ENCODE data around the gene TICAM1. TPM values are rescaled to one million over a fixed set of nuclear protein-coding genes. Genes with fewer than 3 reads are reported as not detected.

Gene TICAM1
- total and polyA plus RNA-seq, 2 of the 8 experiments (the other 6 are each of a cell fraction or from before 2014, with no cell fraction given): 0.41 to 0.65 TPM

DNA sequence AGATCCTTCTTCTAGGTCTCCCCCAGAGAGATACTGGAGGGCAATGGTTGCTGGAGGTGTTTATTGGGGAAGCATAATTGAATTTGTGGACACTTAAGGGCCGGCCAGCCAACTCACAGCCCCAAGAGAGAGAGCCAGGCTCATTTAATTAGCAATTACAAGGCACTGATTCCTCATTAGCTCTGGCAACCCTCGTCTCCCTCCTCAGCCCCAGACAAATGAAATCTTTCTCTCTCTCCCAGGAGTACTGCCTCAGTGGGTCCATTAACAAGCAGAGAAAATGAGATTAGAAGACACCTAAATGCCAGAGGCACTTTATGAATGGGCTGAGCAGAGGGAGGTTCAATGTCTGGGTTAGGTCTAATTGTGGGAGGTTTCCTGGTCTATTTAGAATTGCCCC is 58.9 kb downstream of the TICAM1 start:
- ChIA-PET CTCF (ENCODE audit: partially characterized antibody) (interaction anchor here (0.9 to 1.8 kb wide), 2 partner anchors 10 to 40 kb away, joined by 3 to 5 read pairs; no protein-coding TSS in a partner anchor), POLR2A (ENCODE audit: partially characterized antibody) (interaction anchor here (1.0 to 1.1 kb wide), 2 partner anchors 10 to 18 kb away, joined by 3 read pairs; no protein-coding TSS in a partner anchor)
- Histone ChIP-seq H3K4ac (replicated peaks; ENCODE audit: insufficient read length, low read depth, low read length) (no peak overlapping the region), H4K8ac (ENCODE audit: extremely low read depth, insufficient read depth, low read length) (no peak overlapping the region), H3K14ac (ENCODE audit: insufficient read length) (no peak overlapping the region), H3K4me2 (ENCODE audit: insufficient read depth in 1 of 2, low read depth in 2 of 2, low read length in 2 of 2) (no peak overlapping the region), H3K23ac (ENCODE audit: insufficient read length) (no peak overlapping the region), H2BK15ac (ENCODE audit: low read length) (no peak overlapping the region), H2AFZ (ENCODE audit: low read length) (no peak overlapping the region), H4K91ac (replicated peaks; ENCODE audit: insufficient read length, low read length) (no peak overlapping the region), H3K4me1 (replicated peaks in 1 of 4; ENCODE audit: control insufficient read depth in 3 of 4, insufficient read depth in 4 of 4, low read length in 3 of 4) (peaks cover 0 to 3% (median 0%) of the 10 kb centered on the region in 4 experiments; a peak in 1 of 7 replicates), H4K20me1 (replicated peaks in 1 of 2; ENCODE audit: control insufficient read depth in 1 of 2, insufficient read depth in 2 of 2, low read length in 2 of 2) (peaks cover 3 to 4% of the 10 kb centered on the region in 2 experiments), H3K9ac (replicated peaks in 1 of 4; ENCODE audit: extremely low read depth in 1 of 4, low read depth in 3 of 4, low read length in 3 of 4) (no peak overlapping the region), H3K79me2 (ENCODE audit: control insufficient read depth in 1 of 2, insufficient read depth in 2 of 2, low read length in 2 of 2) (no peaks in the 10 kb centered on the region), H3K9me3 (ENCODE audit: insufficient read depth in 2 of 2, low read depth in 1 of 2, low read length in 1 of 2) (peaks cover 0 to 2% of the 10 kb centered on the region in 2 experiments; a peak in 1 of 4 replicates), H2BK120ac (replicated peaks; ENCODE audit: low read depth, low read length) (no peak overlapping the region), H2BK20ac (ENCODE audit: low read length) (no peak overlapping the region), H3K27ac (ENCODE audit: low read depth, low read length) (no peak overlapping the region), H3K79me1 (ENCODE audit: low read depth, low read length) (no peaks in the 10 kb centered on the region), H3K36me3 (ENCODE audit: control insufficient read depth in 2 of 4, insufficient read depth in 4 of 4, low read length in 3 of 4) (no peaks in the 10 kb centered on the region), H4K5ac (ENCODE audit: insufficient read length, low read depth, low read length) (no peak overlapping the region), H2AK5ac (ENCODE audit: low read depth, low read length) (no peak overlapping the region), H3K27me3 (replicated peaks in 1 of 4; ENCODE audit: control insufficient read depth in 3 of 4, extremely low read depth in 1 of 4, insufficient read depth in 3 of 4, low read length in 3 of 4) (0 out of 7 replicates have a peak, but pooled peaks cover 0 to 2% (median 0%) of the 10 kb centered on the region in 4 experiments), H3K4me3 (ENCODE audit: extremely low read depth in 1 of 4, insufficient read depth in 2 of 4, low read depth in 3 of 4, low read length in 4 of 4) (no peak overlapping the region), H3K23me2 (ENCODE audit: low read depth, low read length) (no peaks in the 10 kb centered on the region), H2BK12ac (ENCODE audit: low read depth, low read length) (no peak overlapping the region), H3K18ac (ENCODE audit: extremely low read depth, low read length) (no peak overlapping the region), H2BK5ac (ENCODE audit: low read depth, low read length) (no peak overlapping the region), H3K56ac (replicated peaks; ENCODE audit: insufficient read length, low read depth, low read length) (no peak overlapping the region)
- TF ChIP-seq RAD21 (IDR thresholded peaks at IDR 0.05 in 1 of 2, conservative IDR thresholded peaks at IDR 0.05 in 1 of 2; ENCODE audit: low read depth in 2 of 2, low read length in 2 of 2) (no peak), BRCA1 (IDR thresholded peaks at IDR 0.05; ENCODE audit: low read depth, low read length) (no peak), RFX5 (IDR thresholded peaks at IDR 0.05; ENCODE audit: borderline replicate concordance, low read depth, low read length) (no peak), EZH2 (IDR thresholded peaks at IDR 0.05; ENCODE audit: low read depth, low read length, severe bottlenecking) (no peak)
- TF ChIP-seq, protein P1, sequence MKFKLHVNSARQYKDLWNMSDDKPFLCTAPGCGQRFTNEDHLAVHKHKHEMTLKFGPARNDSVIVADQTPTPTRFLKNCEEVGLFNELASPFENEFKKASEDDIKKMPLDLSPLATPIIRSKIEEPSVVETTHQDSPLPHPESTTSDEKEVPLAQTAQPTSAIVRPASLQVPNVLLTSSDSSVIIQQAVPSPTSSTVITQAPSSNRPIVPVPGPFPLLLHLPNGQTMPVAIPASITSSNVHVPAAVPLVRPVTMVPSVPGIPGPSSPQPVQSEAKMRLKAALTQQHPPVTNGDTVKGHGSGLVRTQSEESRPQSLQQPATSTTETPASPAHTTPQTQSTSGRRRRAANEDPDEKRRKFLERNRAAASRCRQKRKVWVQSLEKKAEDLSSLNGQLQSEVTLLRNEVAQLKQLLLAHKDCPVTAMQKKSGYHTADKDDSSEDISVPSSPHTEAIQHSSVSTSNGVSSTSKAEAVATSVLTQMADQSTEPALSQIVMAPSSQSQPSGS (IDR thresholded peaks at IDR 0.05; ENCODE audit: low read length): no peak
- 77% methylated on average over 2 of the region's 2 CpGs; no CpG with 5 or more reads in 1 of the 2 experiments for WGBS, 2 experiments (ENCODE audit: extremely low coverage in 1 of 2, insufficient coverage in 1 of 2, insufficient read length in 1 of 2, insufficient replicate concordance in 2 of 2, low coverage in 1 of 2, low lambda C conversion rate in 2 of 2, missing lambda C conversion rate in 1 of 2)
- DNase-seq (ENCODE audit: low read depth in 1 of 2, low spot score in 2 of 2) (no peak), FAIRE-seq (no peak)

All from H1 (cell line).